GM19099 (cell line): Measurements from ENCODE around the gene BANF2.

Source experiments
- POLR2A ChIP-seq: IDR thresholded peaks from 3 replicates; pipeline ENCODE4 v1.6.1; 2011; ENCODE audit warnings: low read depth; ENCODE audit not compliant: insufficient read length; ENCODE audit errors: extremely low read depth

Gene BANF2

DNA sequence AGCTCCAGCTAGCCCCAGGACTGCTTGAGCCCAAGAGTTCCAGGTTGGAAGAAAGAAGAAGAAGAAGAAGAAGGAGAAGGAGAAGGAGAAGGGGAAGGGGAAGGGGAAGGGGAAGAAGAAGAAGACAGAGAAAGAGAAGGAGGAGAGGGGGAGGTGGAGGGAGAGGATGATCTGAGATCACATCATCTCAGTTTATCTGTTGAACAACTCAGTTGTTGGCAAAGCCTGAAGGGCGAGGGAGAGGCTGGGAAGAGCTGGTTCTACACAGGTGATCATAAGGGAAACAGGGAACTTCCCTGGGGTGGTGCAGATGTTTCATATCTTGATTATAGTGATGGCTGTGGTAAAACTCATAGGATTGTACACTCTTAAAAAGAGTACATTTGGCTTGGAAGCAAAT is 14.6 kb upstream of the BANF2 start:
- TF ChIP-seq POLR2A, result no peak

DNA sequence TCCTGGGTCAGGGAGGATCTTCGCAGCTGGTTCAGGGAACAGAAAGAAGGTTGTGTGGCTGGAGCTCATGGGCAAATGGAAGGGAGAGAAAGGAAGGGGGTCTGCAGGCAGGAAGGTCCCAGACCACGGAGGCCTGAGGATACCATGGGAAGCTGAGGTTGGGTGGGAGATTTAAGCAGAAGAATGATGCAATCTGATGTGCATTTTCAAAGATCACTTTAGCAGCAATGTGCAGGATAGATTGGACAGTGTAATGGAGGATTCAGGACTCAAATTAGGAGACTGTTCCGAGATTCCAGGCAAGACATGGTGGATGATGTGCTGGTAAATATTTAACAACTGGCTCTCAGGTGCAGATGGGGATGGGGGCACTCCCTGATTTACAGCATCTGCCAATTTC is 12.0 kb upstream of the BANF2 start:
- no peak for TF ChIP-seq POLR2A

DNA sequence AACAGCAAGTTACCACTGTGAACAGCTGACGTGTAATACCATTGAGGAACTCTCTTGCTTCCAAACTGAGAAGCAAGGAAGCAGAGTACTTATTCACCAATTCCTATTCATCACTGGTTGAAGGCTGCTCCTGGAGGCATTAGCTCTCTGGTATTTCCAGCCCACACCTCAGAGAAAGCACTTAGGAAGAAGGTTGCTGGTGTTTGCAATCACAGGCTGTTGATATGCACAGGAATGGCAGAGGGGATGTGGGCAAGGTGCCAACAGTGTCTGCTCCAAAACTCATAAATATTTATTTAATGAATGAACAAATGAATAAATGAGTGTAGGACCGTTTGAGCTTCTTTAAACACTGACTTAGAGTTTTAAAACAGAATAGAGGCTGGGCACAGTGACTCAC is 10.8 kb upstream of the BANF2 start:
- TF ChIP-seq POLR2A, result no peak

DNA sequence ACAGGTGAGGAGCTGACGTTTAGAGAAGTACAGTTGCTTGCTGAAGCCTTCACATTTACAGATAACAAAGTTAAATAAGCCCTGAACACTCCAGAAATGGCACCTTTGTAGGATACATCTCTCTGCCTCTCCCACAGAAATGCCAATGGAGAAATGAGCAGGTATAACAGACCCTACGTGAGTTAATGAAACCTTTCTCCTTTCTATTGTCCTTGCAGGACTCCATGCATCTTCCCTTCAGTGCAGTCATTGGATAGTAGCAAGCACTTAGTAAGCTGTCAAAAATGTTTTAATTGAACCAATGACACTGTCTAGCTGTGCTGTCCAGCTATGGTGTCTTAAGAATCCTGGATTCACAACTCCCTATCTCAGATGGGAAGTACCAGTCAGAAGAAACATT is 9.6 kb upstream of the BANF2 start:
- no peak for TF ChIP-seq POLR2A

DNA sequence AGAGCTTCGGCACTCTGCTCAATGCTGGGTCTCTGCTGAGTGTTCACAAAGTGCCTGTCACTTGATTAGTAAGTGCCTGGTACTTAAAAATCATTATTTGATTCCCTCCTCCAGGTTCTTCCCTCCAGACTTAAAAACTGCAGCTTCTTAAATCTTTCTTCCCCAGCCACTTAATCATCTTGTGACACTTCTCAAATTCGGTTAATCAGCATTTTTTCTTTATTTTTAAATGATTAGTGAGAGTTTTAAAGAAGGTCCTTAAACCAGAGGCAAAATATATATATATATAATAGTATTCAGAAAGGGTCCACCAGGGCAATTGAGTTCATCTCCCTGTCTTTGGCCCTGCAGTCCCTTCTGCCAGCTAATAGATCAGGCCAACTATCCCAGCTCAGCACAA is 8.0 kb upstream of the BANF2 start:
- no peak for TF ChIP-seq POLR2A

DNA sequence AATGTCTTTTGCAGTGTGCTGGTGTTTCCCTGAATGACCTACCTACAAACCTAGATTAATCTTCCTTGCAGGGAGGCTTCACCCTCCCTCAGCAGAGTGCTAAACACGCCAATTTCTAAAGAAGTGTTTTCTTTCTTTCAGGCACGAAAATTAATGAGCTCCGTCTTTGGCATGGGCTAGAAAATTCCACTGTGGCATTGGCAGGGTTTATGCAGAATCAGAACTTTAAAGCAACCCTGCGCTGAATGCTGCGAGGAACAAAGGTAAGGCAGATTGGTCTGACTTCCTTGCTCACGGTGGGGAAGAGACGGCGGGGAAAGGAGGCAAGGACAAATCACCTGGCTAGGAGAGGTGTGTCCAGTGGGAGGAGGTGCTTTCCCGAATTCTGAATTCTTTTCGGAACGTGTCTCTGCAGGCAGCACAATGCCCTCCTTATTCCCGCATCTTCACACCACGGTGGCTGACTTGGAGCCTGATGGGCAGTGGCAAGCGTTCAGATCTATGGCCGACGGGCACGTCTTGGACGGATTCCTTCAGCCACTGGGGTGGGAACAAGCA is 6.2 kb upstream of the BANF2 start:
- TF ChIP-seq POLR2A, result no peak

DNA sequence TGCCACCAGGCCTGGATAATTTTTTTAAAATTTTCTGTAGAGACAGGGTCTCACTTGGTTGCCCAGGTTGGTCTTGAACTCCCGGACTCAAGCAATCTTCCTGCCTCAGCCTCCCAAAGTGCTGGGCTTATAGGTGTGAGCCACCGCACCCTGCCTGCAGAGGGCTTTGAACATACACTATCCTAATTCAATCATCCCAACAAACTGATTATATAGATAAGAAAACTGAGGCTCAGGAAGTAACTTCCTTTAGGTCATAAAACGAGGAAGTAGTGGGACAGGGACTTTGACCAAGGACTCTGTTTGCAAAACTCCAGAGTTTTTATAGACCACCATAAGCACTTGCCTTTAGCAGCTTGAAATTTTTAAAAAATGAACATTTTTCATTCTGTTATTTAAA is 5.0 kb upstream of the BANF2 start:
- TF ChIP-seq POLR2A, result no peak

DNA sequence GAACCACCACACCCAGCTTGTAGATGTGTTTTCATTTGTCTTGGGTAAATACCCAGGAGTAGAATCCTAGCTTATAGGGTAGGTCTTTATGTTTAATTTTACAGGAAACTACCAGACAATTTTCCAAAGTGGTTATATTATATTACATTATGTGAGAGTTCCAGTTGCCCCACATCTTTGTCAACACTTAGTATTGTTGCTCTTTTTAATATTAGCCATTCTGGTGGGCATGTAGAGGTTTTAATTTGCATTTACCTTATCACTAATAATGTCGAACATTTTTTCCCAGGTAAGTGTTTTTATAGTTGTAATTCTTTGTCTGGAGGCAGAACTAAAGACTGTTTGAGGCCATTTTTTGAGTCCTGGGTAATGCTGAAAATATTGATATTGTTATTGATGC is 3.5 kb upstream of the BANF2 start:
- no peak for TF ChIP-seq POLR2A

DNA sequence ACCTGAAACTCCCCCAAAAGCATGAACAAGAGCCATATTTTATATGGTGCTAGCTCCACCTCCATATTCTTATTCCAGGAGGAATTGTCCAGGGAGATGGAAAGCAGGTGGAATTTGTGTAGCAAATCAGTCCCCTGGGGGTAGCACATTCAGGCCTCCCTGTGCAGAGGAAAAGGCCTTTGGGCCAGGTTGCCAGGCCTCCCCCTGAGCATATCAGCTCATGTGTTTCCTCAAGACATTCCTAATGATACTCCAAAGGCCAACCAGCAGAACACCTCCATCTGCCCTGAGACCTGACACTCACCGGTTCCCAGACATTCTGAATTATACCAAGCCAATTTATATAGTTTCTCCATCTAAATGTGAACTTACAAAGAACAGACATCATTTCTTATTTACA is 2.6 kb upstream of the BANF2 start:
- no peak for TF ChIP-seq POLR2A

DNA sequence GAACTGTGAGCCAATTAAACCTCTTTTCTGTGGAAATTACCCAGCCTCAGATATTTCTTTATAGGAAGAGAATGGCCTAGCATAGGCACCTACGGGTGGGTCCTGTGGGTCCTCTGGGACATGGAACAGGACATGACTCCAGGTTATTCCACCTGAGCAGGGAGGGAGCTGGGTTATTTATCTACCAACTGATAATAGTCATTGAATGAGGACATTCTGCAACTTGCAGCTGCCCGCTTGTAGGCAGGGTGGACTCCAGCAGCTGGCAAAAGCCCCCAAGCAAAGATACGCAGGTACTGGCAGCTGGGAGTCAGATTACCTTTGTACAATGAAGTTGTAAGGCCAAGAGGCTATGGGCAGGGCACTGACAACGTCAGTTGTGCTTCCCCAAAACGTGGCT is 1.4 kb upstream of the BANF2 start:
- no peak for TF ChIP-seq POLR2A

DNA sequence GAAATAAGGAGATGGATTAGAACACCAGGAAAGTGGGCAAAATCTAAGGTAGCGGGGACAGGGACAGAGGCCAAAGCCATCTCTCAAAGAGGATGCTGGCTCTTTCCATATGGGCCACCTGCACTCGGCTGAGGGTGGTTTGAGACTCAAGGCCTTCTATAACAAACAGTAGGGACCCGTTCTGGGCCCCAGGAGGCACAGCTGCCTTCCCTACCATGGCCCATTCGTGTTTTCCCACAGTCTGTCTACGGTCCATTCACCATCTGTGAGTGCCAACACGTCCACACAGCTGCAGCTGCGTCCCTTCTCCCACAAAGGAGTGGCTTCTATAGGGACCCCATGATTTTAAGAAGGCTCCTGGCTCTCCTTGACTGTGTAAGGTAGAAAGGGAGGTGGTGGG is 871 bp downstream of the BANF2 start:
- no peak for TF ChIP-seq POLR2A

DNA sequence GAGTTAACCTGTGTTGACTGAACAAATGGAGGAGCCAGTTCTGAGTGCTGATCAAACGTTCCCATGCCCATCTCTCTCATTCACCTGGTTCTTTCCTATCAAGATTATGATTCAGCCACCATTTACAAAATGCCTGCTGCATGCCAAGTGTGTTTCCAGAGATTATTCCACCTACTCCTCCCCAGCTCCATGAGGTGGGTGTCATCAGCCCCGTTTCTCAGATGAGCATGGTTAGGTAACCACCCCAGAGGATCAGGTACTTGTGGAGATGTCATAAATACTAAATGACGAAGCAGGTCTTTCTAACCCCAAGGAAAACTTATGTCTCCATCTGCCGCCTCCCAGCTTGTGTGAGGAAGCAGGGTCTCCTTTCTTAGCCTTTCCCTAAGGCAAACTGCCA is 2.1 kb downstream of the BANF2 start:
- no peak for TF ChIP-seq POLR2A

DNA sequence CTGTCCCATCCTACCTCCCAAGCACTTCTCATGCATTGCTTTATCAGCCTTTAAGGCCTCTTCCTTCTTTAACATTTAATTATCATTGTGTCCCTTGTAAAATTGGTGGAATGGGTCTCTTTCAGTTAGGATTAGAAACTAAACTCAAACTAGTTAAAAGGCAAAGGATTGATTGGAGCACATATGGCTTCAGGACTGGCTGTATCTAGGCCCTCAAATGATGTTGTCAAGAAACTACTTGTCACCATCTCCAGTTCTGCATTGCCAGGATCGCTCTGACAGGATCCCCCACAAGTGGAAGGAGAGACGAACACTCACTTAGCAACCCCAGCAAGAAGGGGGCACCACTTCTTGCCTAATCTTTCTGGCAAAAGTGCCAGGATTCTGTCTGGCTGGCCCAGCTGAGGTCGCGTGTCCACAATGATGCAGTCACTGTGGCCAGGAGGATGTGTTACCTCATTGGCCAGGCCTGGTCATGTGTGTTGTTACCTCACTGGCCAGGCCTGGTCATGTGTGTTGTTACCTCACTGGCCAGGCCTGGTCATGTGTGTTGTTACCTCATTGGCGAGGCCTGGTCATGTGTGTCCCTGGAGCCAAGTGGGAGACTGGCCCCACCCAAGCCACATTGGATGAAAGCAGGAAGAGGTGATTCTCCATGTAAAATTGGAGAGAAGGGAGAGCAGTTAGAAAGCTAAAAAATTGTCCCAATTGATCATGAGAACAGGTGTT is 5.0 kb downstream of the BANF2 start:
- no peak for TF ChIP-seq POLR2A

DNA sequence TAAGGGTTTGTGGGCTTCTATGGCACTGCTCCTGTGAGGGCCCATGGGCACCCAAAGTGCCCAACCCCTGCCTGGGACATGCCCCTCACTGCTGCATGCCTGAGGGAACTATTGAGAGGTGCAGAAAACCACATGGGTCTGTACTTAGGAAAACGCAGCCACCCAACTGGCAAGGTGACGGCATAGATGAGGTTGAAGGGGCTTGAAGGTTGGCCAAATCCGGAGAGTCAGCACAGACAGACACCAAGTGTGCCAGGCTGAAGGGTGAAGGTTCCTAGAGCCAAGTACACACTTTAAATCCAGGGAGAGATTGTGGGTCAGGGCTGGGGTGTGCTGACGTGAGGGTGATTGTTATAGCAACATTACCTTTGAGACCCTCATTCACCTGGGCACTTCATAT is 6.2 kb downstream of the BANF2 start:
- TF ChIP-seq POLR2A, result no peak

DNA sequence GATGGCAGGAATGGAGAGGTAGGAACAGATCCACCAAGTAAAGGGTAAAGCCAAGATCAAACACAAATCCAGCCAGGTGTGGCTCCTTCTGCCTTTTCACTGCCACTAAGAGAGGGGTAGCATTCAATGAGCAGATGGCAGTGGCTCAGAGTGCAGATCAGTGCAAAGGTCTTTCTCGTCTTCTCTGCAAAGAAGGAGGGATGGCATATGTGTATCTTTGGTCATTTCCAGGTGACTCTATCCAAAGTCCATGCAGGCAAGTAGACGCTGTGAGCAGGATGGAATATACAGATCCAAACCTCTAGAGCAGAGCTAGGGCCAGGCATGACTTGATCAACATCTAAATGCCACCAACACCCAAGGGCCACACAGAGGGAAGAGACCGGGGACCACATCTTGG is 6.9 kb downstream of the BANF2 start:
- TF ChIP-seq POLR2A, result no peak

DNA sequence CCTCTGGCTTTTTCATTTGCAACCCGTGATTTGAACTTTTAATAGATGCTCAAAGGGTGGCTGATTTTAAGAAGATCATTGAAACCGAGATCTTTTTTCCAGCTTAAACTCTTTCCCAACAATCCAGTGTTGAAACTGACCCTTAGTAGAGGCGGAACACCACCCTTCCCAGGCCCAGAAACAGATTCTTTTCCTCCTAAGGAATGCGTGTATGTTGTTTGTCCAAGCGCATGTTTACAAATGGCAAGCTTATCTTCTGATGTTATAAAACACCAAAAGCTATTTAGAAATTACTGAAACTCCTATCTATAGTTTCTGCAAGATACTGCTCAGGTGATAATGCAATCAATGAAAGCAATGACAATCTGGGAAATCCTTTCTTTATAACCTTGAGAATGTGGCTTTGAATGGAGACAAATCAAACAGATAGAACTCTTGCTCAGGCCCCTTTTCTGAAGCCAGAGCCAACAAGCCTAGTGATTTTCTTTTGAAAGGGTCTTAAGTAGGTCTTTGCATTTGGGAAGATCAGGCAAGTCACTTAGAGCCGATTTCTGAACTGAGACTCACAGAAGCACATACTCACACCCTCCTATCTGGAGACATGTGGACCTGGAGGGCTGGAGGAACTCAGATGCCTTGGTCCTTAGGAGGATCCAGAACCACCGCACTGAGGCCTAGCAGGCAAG is 9.1 kb downstream of the BANF2 start:
- no peak for TF ChIP-seq POLR2A
